OCI-LY7 (cell line): ENCODE measurements around the gene PSKH1.

Source experiments
- CTCF ChIP-seq: fragments of 200-600 bp; sonication (generic); conservative IDR thresholded peaks from 2 replicates; pipeline ENCODE4 v1.5.1; 2014; ENCODE audit warnings: mild to moderate bottlenecking, antibody characterized with exemption, low read length, moderate library complexity, mixed read lengths
- EZH2phosphoT487 ChIP-seq: fragments of 200-600 bp; sonication (generic); IDR thresholded peaks from 2 replicates; pipeline ENCODE4 v1.6.1; 2018; ENCODE audit warnings: low read depth, borderline replicate concordance, mild to moderate bottlenecking, mixed run types, antibody characterized with exemption, low read length, moderate library complexity, mixed read lengths

GRCh38 chr16:67847064-67847861 is 45.8 kb upstream of the PSKH1 start, which contains the start of gene CENPT:
- TF ChIP-seq CTCF (no peak), EZH2phosphoT487 (no peak)
